ENCODE results near the gene SOX21.

DNA sequence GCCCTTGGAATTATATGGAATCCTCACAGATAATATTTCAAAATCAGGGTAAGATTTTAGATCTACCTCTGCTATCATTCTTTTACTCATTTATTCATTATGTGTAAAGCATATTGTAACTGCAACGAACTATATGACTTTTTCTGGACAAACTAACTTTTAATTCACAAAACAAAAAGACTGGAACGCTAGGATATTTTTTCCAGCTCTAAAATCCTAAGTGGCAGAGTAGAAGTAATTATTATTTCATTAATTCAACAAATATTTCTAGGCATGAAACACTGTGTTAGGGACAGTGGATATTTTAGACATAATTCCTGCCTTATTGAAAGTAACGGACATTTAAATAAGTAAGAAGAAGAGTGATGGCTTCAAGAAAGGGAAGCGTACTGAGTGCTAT is 26.9 kb upstream of the SOX21 start:
- TF ChIP-seq POLR2A (IDR thresholded peaks at IDR 0.05) = no peak
- TF ChIP-seq, protein P1, sequence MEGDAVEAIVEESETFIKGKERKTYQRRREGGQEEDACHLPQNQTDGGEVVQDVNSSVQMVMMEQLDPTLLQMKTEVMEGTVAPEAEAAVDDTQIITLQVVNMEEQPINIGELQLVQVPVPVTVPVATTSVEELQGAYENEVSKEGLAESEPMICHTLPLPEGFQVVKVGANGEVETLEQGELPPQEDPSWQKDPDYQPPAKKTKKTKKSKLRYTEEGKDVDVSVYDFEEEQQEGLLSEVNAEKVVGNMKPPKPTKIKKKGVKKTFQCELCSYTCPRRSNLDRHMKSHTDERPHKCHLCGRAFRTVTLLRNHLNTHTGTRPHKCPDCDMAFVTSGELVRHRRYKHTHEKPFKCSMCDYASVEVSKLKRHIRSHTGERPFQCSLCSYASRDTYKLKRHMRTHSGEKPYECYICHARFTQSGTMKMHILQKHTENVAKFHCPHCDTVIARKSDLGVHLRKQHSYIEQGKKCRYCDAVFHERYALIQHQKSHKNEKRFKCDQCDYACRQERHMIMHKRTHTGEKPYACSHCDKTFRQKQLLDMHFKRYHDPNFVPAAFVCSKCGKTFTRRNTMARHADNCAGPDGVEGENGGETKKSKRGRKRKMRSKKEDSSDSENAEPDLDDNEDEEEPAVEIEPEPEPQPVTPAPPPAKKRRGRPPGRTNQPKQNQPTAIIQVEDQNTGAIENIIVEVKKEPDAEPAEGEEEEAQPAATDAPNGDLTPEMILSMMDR (IDR thresholded peaks at IDR 0.05) = no peak
- no peak for TF ChIP-seq POLR2AphosphoS5 (IDR thresholded peaks at IDR 0.05)

All from prostate gland (tissue), 2 donors.